OCI-LY1 (cell line): ENCODE data around the gene ARHGEF28.

Experiments
- H2AFZ ChIP-seq: fragments of 200-600 bp; sonication (generic), shearing (Covaris generic); 2 replicates; pipeline ENCODE4 v1.6.0; 2014; ENCODE audit warnings: antibody characterized with exemption, mild to moderate bottlenecking, low read length
- H3F3A ChIP-seq: fragments of 200-600 bp; sonication (generic), shearing (Covaris generic); 2 replicates; pipeline ENCODE4 v1.6.0; 2014; ENCODE audit warnings: mild to moderate bottlenecking, antibody characterized with exemption, low read length, moderate library complexity; ENCODE audit not compliant: insufficient read depth
- H3K27ac ChIP-seq: fragments of 200-600 bp; sonication (generic); 2 replicates; pipeline ENCODE4 v1.5.1; 2014; ENCODE audit warnings: low read length, mixed run types, mild to moderate bottlenecking, low read depth; ENCODE audit not compliant: poor library complexity, severe bottlenecking
- H3K27me3 ChIP-seq: fragments of 200-600 bp; sonication (generic); 2 replicates; pipeline ENCODE4 v1.6.0; 2014; ENCODE audit warnings: antibody characterized with exemption, mild to moderate bottlenecking, low read length, moderate library complexity; ENCODE audit not compliant: insufficient read depth
- H3K36me3 ChIP-seq: fragments of 200-600 bp; sonication (generic); 2 replicates; pipeline ENCODE4 v1.6.1; 2014; ENCODE audit warnings: mild to moderate bottlenecking, antibody characterized with exemption, low read length, moderate library complexity, mixed read lengths; ENCODE audit not compliant: insufficient read depth
- H3K4me1 ChIP-seq: fragments of 200-600 bp; sonication (generic); 2 replicates; pipeline ENCODE4 v1.5.1; 2014; ENCODE audit warnings: mild to moderate bottlenecking, low read length, moderate library complexity; ENCODE audit not compliant: insufficient read depth, severe bottlenecking
- H3K4me2 ChIP-seq: fragments of 200-600 bp; sonication (generic), shearing (Covaris generic); 2 replicates; pipeline ENCODE4 v1.6.1; 2014; ENCODE audit warnings: low read length
- H3K4me3 ChIP-seq: fragments of 200-600 bp; sonication (generic); 2 replicates; pipeline ENCODE4 v1.5.1; 2014; ENCODE audit warnings: low read length, low read depth, mild to moderate bottlenecking, mixed read lengths; ENCODE audit not compliant: poor library complexity, severe bottlenecking
- H3K79me2 ChIP-seq: fragments of 200-600 bp; shearing (Covaris generic); 2 replicates; pipeline ENCODE4 v1.6.1; 2016; ENCODE audit warnings: mixed run types, low read length, mixed read lengths; ENCODE audit not compliant: insufficient read depth
- H3K9ac ChIP-seq: fragments of 200-600 bp; sonication (generic), shearing (Covaris generic); 2 replicates; pipeline ENCODE4 v1.6.1; 2014; ENCODE audit warnings: mild to moderate bottlenecking, low read length, mixed read lengths
- H3K9me2 ChIP-seq: fragments of 200-600 bp; sonication (generic), shearing (Covaris generic); 2 replicates; pipeline ENCODE4 v1.6.1; 2014; ENCODE audit warnings: low read depth, mild to moderate bottlenecking, low read length, mixed read lengths
- H3K9me3 ChIP-seq: fragments of 200-600 bp; shearing (Covaris generic); 2 replicates; pipeline ENCODE4 v1.6.1; 2014; ENCODE audit warnings: low read length, mixed read lengths
- H4K20me1 ChIP-seq: fragments of 200-600 bp; sonication (generic), shearing (Covaris generic); 2 replicates; pipeline ENCODE4 v1.6.0; 2016; ENCODE audit warnings: mild to moderate bottlenecking, low read length; ENCODE audit not compliant: insufficient read depth
- EZH2 ChIP-seq: fragments of 200-600 bp; sonication (generic), shearing (Covaris generic); IDR thresholded peaks from 2 replicates; pipeline ENCODE4 v1.8.0; 2017; ENCODE audit warnings: borderline replicate concordance, mixed run types, mild to moderate bottlenecking, antibody characterized with exemption, low read length, moderate library complexity, mixed read lengths
- TF ChIP-seq, protein P1 (sequence below): fragments of 200-600 bp; sonication (generic), shearing (Covaris generic); IDR thresholded peaks from 2 replicates; pipeline ENCODE4 v1.5.1; 2017; ENCODE audit warnings: mild to moderate bottlenecking, antibody characterized with exemption, low read length, moderate library complexity, mixed read lengths

The ARHGEF28 gene

DNA sequence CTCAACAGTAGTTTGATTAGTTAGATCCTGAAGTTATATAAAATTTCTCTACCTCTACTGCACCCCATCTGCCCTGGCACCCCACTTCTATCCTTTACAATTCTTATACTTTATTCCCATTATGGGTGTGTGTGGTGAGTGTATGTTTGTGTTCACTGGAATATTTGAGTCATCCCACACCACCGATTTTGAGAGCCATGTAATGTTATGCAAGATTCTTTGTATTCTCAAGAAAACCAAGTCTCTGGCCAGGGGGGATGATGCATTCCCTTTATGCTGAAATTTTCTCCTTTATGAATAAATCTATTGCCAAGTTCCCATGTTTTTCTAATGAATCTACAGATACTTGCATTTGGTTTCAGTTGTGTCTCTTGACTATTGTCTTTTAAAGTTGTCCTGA, 266.8 kb downstream of the ARHGEF28 start:
- Histone ChIP-seq H3F3A (no peaks in the 10 kb centered on the region), H3K36me3 (no peaks in the 10 kb centered on the region), H3K9me2 (no peaks in the 10 kb centered on the region), H3K4me2 (no peak overlapping the region), H3K27me3 (no peaks in the 10 kb centered on the region), H3K4me3 (no peak overlapping the region), H3K9ac (no peak overlapping the region), H2AFZ (no peak overlapping the region), H4K20me1 (no peaks in the 10 kb centered on the region), H3K9me3 (no peaks in the 10 kb centered on the region), H3K27ac (no peak overlapping the region), H3K4me1 (no peaks in the 10 kb centered on the region), H3K79me2 (no peaks in the 10 kb centered on the region)
- TF ChIP-seq EZH2 = no peak
- TF ChIP-seq, protein P1, sequence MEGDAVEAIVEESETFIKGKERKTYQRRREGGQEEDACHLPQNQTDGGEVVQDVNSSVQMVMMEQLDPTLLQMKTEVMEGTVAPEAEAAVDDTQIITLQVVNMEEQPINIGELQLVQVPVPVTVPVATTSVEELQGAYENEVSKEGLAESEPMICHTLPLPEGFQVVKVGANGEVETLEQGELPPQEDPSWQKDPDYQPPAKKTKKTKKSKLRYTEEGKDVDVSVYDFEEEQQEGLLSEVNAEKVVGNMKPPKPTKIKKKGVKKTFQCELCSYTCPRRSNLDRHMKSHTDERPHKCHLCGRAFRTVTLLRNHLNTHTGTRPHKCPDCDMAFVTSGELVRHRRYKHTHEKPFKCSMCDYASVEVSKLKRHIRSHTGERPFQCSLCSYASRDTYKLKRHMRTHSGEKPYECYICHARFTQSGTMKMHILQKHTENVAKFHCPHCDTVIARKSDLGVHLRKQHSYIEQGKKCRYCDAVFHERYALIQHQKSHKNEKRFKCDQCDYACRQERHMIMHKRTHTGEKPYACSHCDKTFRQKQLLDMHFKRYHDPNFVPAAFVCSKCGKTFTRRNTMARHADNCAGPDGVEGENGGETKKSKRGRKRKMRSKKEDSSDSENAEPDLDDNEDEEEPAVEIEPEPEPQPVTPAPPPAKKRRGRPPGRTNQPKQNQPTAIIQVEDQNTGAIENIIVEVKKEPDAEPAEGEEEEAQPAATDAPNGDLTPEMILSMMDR = no peak

- no peak overlapping the region for H3K9ac ChIP-seq
- TF ChIP-seq, protein P1 = no peak
- no peak for TF ChIP-seq EZH2
- H3K27ac ChIP-seq = no peak overlapping the region
- no peaks in the 10 kb centered on the region for H3K27me3 ChIP-seq
- no peaks in the 10 kb centered on the region for H3K36me3 ChIP-seq
- H3K4me3 ChIP-seq = no peak overlapping the region
- no peaks in the 10 kb centered on the region for H3K9me3 ChIP-seq
- H4K20me1 ChIP-seq = no peaks in the 10 kb centered on the region
- no peak overlapping the region for H2AFZ ChIP-seq
- no peaks in the 10 kb centered on the region for H3F3A ChIP-seq
- no peak overlapping the region for H3K4me2 ChIP-seq
- H3K4me1 ChIP-seq = no peaks in the 10 kb centered on the region
- no peaks in the 10 kb centered on the region for H3K9me2 ChIP-seq
- no peaks in the 10 kb centered on the region for H3K79me2 ChIP-seq
Observed at GRCh38 chr5:73893813-73894212, 267.8 kb downstream of the ARHGEF28 start.

- Histone ChIP-seq H3K9me2 (no peaks in the 10 kb centered on the region), H3K36me3 (no peaks in the 10 kb centered on the region), H3F3A (no peaks in the 10 kb centered on the region), H4K20me1 (no peaks in the 10 kb centered on the region), H3K4me3 (no peak overlapping the region), H3K9me3 (no peaks in the 10 kb centered on the region), H3K27ac (no peak overlapping the region), H3K79me2 (no peaks in the 10 kb centered on the region), H2AFZ (no peak overlapping the region), H3K27me3 (no peaks in the 10 kb centered on the region), H3K9ac (no peak overlapping the region), H3K4me1 (no peaks in the 10 kb centered on the region), H3K4me2 (no peak overlapping the region)
- TF ChIP-seq, protein P1 = no peak
- TF ChIP-seq EZH2 = no peak
Observed at GRCh38 chr5:73894860-73895259, 268.9 kb downstream of the ARHGEF28 start.
